Prostate gland (tissue), 2 donors: Measurements from ENCODE around the gene OAS2.

Experiments used
- POLR2A ChIP-seq: fragments of 450-650 bp; IDR thresholded peaks from one replicate; pipeline ENCODE4 v1.6.1; 2016; ENCODE audit warnings: antibody characterized with exemption, mild to moderate bottlenecking
- POLR2AphosphoS5 ChIP-seq: sonication (generic); formaldehyde crosslinking; IDR thresholded peaks from one replicate; pipeline ENCODE4 v1.6.1; 2017; ENCODE audit warnings: antibody characterized with exemption
- TF ChIP-seq, protein P1 (sequence below), 4 experiments: fragments of 200-600 bp in 2 of 4; fragments of 450-650 bp in 2 of 4; sonication (generic) in 2 of 4; IDR thresholded peaks; 1 replicate in 3 of 4; 2 replicates in 1 of 4; pipeline ENCODE4 v1.5.1; 2016 to 2019; ENCODE audit warnings: antibody characterized with exemption in 4 of 4, mild to moderate bottlenecking in 2 of 4, moderate library complexity in 2 of 4

DNA sequence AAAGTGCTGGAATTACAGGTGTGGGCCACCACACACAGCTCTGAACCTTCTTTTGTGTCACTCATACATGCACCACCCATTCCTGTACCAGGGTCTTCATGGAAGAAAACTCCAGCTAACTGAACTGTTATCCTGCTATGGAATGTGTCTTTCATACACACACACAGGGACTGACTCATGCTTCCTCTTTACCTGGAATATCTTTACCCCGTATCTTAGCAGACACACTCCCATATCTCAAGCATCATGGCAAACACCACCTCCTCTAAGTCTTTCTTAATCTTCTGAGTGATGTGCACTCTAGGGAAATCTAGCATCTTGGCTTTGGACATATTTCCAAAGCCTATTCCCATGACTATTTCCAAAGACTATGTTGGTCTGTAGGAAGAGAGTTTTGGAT, 43.2 kb downstream of the OAS2 start:
- TF ChIP-seq, protein P1, sequence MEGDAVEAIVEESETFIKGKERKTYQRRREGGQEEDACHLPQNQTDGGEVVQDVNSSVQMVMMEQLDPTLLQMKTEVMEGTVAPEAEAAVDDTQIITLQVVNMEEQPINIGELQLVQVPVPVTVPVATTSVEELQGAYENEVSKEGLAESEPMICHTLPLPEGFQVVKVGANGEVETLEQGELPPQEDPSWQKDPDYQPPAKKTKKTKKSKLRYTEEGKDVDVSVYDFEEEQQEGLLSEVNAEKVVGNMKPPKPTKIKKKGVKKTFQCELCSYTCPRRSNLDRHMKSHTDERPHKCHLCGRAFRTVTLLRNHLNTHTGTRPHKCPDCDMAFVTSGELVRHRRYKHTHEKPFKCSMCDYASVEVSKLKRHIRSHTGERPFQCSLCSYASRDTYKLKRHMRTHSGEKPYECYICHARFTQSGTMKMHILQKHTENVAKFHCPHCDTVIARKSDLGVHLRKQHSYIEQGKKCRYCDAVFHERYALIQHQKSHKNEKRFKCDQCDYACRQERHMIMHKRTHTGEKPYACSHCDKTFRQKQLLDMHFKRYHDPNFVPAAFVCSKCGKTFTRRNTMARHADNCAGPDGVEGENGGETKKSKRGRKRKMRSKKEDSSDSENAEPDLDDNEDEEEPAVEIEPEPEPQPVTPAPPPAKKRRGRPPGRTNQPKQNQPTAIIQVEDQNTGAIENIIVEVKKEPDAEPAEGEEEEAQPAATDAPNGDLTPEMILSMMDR (IDR thresholded peaks at IDR 0.05), result no peak
- TF ChIP-seq POLR2A, result no peak
- TF ChIP-seq POLR2AphosphoS5, result no peak
